Sigmoid colon (tissue), 4 donors: Measurements from ENCODE around the gene NCF2.

Experiments
- CTCF ChIP-seq, 4 experiments: fragments of 450-650 bp in 3 of 4; fragments of 200-600 bp in 1 of 4; IDR thresholded peaks; one replicate each; pipeline ENCODE4 v1.5.1; 2016 to 2019; ENCODE audit warnings: antibody characterized with exemption in 4 of 4, mild to moderate bottlenecking in 3 of 4, moderate library complexity in 2 of 4
- EP300 ChIP-seq, 4 donors: sonication (generic); formaldehyde crosslinking; IDR thresholded peaks; one replicate each; pipeline ENCODE4 v1.6.1; 2017; ENCODE audit warnings: antibody characterized with exemption in 4 of 4
- POLR2A ChIP-seq, 2 donors: fragments of 450-650 bp; IDR thresholded peaks; one replicate each; pipeline ENCODE4 v1.6.1; 2016; ENCODE audit warnings: antibody characterized with exemption in 2 of 2, mild to moderate bottlenecking in 2 of 2, moderate library complexity in 2 of 2
- POLR2AphosphoS5 ChIP-seq, 4 donors: sonication (generic); formaldehyde crosslinking; IDR thresholded peaks; one replicate each; pipeline ENCODE4 v1.6.1; 2017; ENCODE audit warnings: antibody characterized with exemption in 4 of 4

- TF ChIP-seq CTCF (IDR thresholded peaks at IDR 0.05) (no peak), POLR2A (IDR thresholded peaks at IDR 0.05) (no peak), EP300 (IDR thresholded peaks at IDR 0.05) (no peak), POLR2AphosphoS5 (IDR thresholded peaks at IDR 0.05) (no peak)
These were observed 75.1 kb downstream of the NCF2 start for GRCh38 chr1:183515002-183515689.
